Transverse colon (tissue), 3 donors: ENCODE measurements around the gene IL19.

ENCODE experiments used
- EP300 ChIP-seq: sonication (generic); formaldehyde crosslinking; IDR thresholded peaks from one replicate; pipeline ENCODE4 v1.6.1; 2017; ENCODE audit warnings: antibody characterized with exemption, low read depth
- POLR2A ChIP-seq: fragments of 450-650 bp; IDR thresholded peaks from one replicate; pipeline ENCODE4 v1.6.1; 2016; ENCODE audit warnings: antibody characterized with exemption, mild to moderate bottlenecking, moderate library complexity
- TF ChIP-seq, protein P1 (sequence below), 5 experiments: fragments of 200-600 bp in 3 of 5; fragments of 450-650 bp in 2 of 5; sonication (generic) in 3 of 5; IDR thresholded peaks; 1 replicate in 2 of 5; 2 replicates in 3 of 5; pipeline ENCODE4 v1.5.1; 2016 to 2017; ENCODE audit warnings: antibody characterized with exemption in 5 of 5, inconsistent platforms in 3 of 5, mild to moderate bottlenecking in 2 of 5, moderate library complexity in 1 of 5

DNA sequence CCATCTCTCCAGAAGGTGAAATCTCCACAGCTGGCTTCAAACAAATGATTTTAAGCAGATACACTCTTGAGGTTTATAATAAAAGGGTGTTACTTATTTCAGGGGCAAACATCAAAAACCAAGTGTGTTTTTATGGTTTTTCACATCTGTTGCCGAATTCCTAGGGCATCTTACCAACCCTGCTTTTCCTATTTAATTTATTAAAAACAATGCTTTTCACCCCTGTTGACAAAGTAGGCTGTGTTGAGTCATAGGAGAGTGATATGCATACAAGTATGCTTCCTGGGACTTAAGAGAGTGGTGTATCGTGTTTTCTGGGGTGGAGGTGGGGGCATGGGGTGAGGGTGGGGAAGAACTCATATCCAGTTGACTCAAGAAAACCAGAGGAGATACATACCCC is 65.5 kb downstream of the IL19 start:
- TF ChIP-seq, protein P1, sequence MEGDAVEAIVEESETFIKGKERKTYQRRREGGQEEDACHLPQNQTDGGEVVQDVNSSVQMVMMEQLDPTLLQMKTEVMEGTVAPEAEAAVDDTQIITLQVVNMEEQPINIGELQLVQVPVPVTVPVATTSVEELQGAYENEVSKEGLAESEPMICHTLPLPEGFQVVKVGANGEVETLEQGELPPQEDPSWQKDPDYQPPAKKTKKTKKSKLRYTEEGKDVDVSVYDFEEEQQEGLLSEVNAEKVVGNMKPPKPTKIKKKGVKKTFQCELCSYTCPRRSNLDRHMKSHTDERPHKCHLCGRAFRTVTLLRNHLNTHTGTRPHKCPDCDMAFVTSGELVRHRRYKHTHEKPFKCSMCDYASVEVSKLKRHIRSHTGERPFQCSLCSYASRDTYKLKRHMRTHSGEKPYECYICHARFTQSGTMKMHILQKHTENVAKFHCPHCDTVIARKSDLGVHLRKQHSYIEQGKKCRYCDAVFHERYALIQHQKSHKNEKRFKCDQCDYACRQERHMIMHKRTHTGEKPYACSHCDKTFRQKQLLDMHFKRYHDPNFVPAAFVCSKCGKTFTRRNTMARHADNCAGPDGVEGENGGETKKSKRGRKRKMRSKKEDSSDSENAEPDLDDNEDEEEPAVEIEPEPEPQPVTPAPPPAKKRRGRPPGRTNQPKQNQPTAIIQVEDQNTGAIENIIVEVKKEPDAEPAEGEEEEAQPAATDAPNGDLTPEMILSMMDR (IDR thresholded peaks at IDR 0.05) = no peak
- TF ChIP-seq POLR2A (no peak), EP300 (no peak)
